Omental fat pad (tissue), 4 donors: ENCODE measurements around the gene ACOT8. TPM values are rescaled to one million over a fixed set of nuclear protein-coding genes. Genes with fewer than 3 reads are reported as not detected.
"Not testable (repeated sequence)": the region's sequence is repeated elsewhere in the genome, so short reads cannot be mapped to it uniquely, and the experiment has no call there.

Experiments
- ATAC-seq: fragments of 150-250 bp; one replicate; pipeline ENCODE4 v1.9.1; 2016; ENCODE audit warnings: mild to moderate bottlenecking, moderate library complexity; ENCODE audit not compliant: low FRiP score
- DNase-seq: peaks from one replicate; pipeline ENCODE4 v3.0.0-alpha.2; 2019; ENCODE audit warnings: low spot score
- total RNA-seq, 4 donors: library from RNA; depleted of rRNA; stranded (reverse); fragments of >200 nt; gene quantifications; one replicate each; pipeline ENCODE4 v1.1.0, GENCODE V29; 2016
- TF ChIP-seq, protein P1 (sequence below), 3 donors: fragments of 450-650 bp; IDR thresholded peaks; one replicate each; pipeline ENCODE4 v1.5.1; 2016 to 2017; ENCODE audit warnings: antibody characterized with exemption in 3 of 3, mild to moderate bottlenecking in 3 of 3, moderate library complexity in 2 of 3

ACOT8 gene
- 10 to 100 TPM; 16.1 to 35.0 (median 30.8) TPM for total RNA-seq

DNA sequence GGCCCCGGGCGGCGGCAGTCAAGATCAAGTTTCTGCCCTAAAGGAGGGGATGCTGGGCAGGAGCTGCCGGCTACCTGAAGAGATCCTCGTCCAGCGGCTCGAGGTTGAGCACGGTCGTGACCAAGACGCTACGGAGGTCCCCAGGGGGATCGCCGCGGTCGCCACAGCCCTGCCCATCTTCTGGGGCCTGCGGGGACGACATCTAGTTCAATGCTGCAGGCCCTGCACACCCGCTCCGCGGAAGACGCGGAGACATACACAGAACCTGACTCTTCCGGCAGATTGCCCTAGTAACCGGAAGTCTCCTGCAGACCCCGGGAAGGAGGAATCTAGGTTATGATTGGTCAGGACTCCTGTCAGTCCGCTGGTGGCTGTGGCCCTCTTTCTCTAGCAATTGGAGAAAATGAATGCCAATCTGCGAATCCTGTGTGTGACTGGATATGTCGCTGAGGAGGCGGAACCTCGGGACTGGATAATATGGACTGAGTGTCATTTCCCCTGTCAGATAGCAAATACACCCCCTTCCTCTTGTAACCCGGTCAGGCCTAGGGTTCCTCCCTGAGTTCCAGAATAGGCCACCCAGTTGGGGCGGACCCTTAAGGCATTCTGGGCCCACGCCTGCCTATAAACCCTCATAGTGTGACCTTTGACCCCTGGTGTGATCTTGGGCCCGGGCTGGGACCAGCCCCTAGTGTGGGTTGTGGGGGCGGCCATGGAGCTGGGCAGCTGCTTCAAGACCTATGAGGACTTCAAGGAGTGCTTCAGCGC is at the start of gene ACOT8, which contains the start of gene ZSWIM3:
ACOT8 (minus strand) TSS at position 279 of the 768 bp plus-strand sequence; CDS start at position 202, 77 bp downstream.
ZSWIM3 (plus strand) TSS at position 501 of the 768 bp plus-strand sequence; CDS start at position 713, 212 bp downstream.
- peak; percentile 97 for ATAC-seq
- DNase-seq, result peak; percentile 90
- TF ChIP-seq, protein P1, sequence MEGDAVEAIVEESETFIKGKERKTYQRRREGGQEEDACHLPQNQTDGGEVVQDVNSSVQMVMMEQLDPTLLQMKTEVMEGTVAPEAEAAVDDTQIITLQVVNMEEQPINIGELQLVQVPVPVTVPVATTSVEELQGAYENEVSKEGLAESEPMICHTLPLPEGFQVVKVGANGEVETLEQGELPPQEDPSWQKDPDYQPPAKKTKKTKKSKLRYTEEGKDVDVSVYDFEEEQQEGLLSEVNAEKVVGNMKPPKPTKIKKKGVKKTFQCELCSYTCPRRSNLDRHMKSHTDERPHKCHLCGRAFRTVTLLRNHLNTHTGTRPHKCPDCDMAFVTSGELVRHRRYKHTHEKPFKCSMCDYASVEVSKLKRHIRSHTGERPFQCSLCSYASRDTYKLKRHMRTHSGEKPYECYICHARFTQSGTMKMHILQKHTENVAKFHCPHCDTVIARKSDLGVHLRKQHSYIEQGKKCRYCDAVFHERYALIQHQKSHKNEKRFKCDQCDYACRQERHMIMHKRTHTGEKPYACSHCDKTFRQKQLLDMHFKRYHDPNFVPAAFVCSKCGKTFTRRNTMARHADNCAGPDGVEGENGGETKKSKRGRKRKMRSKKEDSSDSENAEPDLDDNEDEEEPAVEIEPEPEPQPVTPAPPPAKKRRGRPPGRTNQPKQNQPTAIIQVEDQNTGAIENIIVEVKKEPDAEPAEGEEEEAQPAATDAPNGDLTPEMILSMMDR (IDR thresholded peaks at IDR 0.05), result no peak

DNA sequence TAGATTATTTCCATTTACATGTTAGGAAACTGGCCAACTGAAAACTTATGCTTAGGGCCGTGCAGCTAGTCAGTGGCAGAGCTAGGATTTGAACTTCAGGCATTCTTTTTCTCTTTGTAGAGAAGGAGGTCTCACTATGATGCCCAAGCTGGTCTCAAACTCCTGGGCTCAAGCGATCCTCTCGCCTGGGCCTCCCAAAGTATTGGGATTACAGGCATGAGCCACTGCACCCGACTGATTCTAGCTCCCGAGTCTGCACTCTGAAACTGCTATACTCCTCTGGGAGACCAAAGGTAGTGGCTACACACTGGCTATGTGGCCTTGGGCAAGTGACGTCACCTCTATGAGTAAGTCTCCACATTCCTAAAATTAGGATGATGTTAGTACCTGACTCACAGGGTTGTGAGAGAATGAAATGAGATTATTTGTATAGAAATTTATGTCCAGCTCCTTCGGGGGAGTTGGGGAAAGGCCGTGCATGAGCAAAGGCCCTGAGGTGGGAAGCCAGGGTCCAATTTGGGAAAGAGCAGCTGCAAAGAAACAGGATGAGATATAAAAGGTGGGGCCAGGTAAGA is 48.4 kb upstream of the ACOT8 start:
- ATAC-seq (no peak), DNase-seq (no peak)
- TF ChIP-seq, protein P1 (IDR thresholded peaks at IDR 0.05), result no peak

DNA sequence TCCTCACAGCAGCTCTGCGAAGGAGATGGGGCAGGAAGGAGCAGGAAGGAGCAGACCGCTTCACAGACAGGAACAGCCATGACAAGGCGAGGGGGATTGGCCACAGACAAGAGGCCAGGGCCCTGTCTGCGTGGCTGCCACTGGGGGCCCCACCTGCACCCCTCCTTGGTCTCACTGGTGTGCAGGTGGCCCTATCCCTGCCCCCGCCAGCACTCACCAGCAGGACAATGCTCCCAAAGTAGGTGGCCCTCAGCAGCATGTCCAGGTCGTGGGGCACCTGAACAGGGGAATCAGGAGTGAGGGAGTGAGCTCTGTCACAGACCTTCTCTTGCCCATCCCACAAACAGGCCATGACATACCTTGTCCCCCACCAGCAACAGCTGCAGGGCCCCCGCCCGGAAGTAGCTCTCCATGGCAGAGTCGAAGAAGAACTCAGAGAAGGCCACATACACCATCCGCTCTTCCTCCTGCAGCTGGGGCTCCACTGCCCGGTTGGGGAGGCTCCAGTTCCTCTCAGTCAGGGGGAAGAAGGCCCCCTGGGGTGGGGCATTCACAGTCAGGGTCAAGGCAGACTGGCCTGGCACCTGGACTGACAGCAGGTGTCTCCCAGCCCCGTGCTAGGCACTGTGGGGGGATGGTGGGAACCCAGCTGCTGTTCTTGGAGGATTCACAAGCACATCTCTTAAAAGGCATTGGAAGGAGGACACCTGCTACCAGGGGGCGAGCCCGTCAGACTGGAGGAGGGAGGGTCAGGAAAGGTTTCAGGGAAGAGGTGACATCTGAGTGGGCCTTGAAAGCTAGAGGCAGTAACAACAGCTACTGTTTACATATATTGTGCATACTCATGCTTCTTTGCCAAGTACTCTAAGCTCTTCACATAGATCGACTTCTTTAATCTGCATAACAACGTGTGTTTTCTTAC is 47.7 kb upstream of the ACOT8 start:
- TF ChIP-seq, protein P1 (IDR thresholded peaks at IDR 0.05), result no peak
- ATAC-seq (no peak), DNase-seq (no peak)

GRCh38 chr20:45902199-45902701 is 45.1 kb upstream of the ACOT8 start:
- no peak for ATAC-seq
- TF ChIP-seq, protein P1 (IDR thresholded peaks at IDR 0.05), result no peak

GRCh38 chr20:45901332-45901731 is 44.1 kb upstream of the ACOT8 start:
- ATAC-seq, result not testable (repeated sequence)

More at GRCh38 chr20:45902199-45902701, 45.1 kb upstream of the ACOT8 start:
- DNase-seq, result no peak

GRCh38 chr20:45899046-45899835 is 42.0 kb upstream of the ACOT8 start:
- ATAC-seq, result no peak
- DNase-seq, result no peak
- TF ChIP-seq, protein P1 (IDR thresholded peaks at IDR 0.05), result no peak

More at GRCh38 chr20:45901332-45901731, 44.1 kb upstream of the ACOT8 start:
- DNase-seq, result not testable (repeated sequence)
